Subcutaneous adipose tissue (tissue), 4 donors: ENCODE results near the gene MEIS2. TPM values are rescaled to one million over a fixed set of nuclear protein-coding genes. Genes with fewer than 3 reads are reported as not detected.

ENCODE experiments used
- CTCF ChIP-seq: fragments of 450-650 bp; IDR thresholded peaks from one replicate; pipeline ENCODE4 v1.5.1; 2016; ENCODE audit warnings: low read depth, mild to moderate bottlenecking, control low read depth, antibody characterized with exemption, moderate library complexity
- total RNA-seq, 4 donors: library from RNA; depleted of rRNA; stranded (reverse); fragments of >200 nt; gene quantifications; one replicate each; pipeline ENCODE4 v1.1.0, GENCODE V29; 2016

The MEIS2 gene
- total RNA-seq, 4 donors from 2014 or later = 10.3 to 21.7 (median 14.9) TPM

- no peak for TF ChIP-seq CTCF
Measured at GRCh38 chr15:36970522-36970921, 129.8 kb downstream of the MEIS2 start.

GRCh38 chr15:36967929-36968328 is 132.4 kb downstream of the MEIS2 start:
- TF ChIP-seq CTCF = no peak

- no peak for TF ChIP-seq CTCF
Measured at GRCh38 chr15:36966708-36967107, 133.6 kb downstream of the MEIS2 start.

GRCh38 chr15:36965570-36966342 is 134.6 kb downstream of the MEIS2 start:
- no peak for TF ChIP-seq CTCF

GRCh38 chr15:36964626-36965025 is 135.7 kb downstream of the MEIS2 start:
- no peak for TF ChIP-seq CTCF

GRCh38 chr15:36961956-36962355 is 138.4 kb downstream of the MEIS2 start:
- TF ChIP-seq CTCF = no peak

GRCh38 chr15:36960947-36961227 is 139.5 kb downstream of the MEIS2 start:
- no peak for TF ChIP-seq CTCF
